Hematopoietic multipotent progenitor cell treated with erythropoietin and hydrocortisone succinate and interleukin-3 and kit ligand, for 15 days (in vitro differentiated cells): ENCODE data around the gene CCT4.
"Not testable (repeated sequence)": the region's sequence is repeated elsewhere in the genome, so short reads cannot be mapped to it uniquely, and the experiment has no call there.

Experiments used
- DNase-seq: peaks from one replicate; pipeline ENCODE4 v3.0.0-alpha.2; 2015; ENCODE audit warnings: low spot score

The CCT4 gene, protein sequence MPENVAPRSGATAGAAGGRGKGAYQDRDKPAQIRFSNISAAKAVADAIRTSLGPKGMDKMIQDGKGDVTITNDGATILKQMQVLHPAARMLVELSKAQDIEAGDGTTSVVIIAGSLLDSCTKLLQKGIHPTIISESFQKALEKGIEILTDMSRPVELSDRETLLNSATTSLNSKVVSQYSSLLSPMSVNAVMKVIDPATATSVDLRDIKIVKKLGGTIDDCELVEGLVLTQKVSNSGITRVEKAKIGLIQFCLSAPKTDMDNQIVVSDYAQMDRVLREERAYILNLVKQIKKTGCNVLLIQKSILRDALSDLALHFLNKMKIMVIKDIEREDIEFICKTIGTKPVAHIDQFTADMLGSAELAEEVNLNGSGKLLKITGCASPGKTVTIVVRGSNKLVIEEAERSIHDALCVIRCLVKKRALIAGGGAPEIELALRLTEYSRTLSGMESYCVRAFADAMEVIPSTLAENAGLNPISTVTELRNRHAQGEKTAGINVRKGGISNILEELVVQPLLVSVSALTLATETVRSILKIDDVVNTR

DNA sequence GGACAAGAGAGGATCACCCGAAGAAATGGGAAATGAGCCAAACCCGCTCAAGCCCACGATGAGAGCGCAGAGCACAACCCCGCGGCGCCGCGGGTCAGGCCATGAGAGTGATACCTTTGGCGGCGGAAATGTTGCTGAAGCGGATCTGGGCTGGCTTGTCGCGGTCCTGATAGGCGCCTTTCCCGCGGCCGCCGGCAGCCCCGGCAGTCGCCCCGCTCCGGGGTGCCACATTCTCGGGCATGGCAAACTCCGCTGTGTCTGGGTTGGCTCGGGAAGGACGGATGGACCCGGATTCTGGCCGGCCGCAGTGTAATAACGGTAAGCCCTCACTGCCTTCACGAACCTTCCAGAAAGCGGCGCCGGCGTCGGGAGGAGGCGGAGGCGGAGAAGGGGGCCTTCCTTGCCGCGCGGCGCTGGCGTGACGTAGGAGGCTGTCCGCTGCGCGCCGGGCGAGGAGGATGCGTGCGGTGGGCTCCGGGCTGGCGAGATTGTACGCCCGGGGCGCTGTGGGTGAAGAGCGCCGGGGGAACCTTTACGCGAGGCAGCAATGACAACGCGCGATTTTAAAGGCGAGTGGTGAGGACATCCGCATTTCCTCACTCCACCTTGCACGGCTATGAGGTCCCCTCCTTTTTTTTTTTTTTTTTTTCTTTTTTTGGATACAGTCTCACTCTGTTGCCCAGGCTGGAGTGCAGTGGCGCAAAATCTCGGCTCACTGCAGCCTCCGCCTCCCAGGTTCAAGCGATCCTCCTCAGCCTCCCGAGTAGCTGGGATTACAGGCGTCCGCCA lies at the start of gene CCT4:
Gene CCT4 (minus strand): TSS at position 390 of the 789 bp plus-strand sequence. CDS start 149 bp downstream, at position 241.
- peak; percentile 88 for DNase-seq

DNA sequence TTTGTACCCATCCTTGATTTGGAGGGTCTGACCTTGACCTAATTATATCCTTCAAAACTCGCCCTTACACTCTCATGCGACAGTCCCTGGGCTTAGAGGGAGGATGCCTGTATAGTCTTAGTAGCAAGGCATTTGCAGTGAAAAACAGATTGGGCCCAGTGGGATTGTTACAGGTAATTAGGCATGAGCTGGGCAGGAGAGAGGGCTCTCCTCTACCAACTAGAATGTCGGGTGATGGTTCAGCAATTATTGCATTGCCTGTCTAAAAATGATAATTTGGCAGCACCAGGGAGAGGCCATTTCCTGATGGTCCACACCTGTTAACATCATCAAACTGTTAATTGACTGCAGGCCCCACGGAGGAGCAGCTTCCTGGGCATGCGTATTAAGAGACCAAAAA lies 49.4 kb upstream of the CCT4 start:
- no peak for DNase-seq

DNA sequence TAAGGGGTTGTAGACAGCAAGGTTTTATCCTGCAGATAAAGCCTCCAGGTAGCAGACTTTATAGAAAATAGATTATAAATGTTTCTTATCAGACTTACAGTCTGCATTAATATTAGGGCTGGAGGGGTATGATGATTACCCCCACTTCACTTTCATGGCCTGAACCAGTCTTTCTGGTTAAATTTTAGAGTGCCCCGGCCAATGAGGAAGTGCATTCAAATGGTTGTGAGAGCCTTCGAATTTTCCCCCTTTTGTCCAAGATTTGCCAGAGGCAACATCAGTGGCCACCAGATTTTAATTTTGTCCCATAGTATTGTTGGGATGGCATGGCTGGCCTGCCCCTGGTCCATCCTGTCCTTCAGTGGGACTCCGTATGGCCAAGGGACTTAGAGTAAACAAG lies 48.6 kb upstream of the CCT4 start:
- DNase-seq, result no peak

DNA sequence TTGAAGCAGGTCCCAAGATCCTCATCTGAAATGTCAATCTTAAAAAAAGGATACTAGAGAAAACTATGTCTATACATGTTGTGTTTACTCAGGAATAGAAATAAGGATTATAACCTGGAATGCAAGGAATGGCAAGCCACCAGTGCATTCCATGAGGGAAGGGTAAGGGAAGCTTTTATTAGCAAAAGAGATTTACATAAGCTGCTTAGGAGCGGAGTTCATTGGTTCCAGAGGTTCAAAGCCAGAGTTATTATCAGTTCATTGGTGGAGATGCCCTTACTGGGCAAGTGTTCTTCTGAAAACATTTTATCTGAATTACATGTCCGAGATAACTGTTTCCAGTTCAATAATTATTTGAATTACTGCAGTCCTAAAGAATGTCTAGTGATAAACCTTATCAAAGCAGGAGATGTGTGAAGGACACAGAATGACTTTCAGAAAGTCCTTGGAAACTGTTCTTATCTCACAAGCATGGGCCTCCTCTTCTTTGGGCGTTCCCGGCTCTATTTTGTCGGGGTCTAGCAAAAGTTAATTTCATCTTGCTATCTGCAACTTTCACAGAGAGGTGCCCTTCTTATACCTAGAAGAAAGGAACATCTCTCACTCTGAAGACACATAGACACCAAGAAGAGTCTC lies 40.5 kb upstream of the CCT4 start:
- DNase-seq, result peak; percentile 30

DNA sequence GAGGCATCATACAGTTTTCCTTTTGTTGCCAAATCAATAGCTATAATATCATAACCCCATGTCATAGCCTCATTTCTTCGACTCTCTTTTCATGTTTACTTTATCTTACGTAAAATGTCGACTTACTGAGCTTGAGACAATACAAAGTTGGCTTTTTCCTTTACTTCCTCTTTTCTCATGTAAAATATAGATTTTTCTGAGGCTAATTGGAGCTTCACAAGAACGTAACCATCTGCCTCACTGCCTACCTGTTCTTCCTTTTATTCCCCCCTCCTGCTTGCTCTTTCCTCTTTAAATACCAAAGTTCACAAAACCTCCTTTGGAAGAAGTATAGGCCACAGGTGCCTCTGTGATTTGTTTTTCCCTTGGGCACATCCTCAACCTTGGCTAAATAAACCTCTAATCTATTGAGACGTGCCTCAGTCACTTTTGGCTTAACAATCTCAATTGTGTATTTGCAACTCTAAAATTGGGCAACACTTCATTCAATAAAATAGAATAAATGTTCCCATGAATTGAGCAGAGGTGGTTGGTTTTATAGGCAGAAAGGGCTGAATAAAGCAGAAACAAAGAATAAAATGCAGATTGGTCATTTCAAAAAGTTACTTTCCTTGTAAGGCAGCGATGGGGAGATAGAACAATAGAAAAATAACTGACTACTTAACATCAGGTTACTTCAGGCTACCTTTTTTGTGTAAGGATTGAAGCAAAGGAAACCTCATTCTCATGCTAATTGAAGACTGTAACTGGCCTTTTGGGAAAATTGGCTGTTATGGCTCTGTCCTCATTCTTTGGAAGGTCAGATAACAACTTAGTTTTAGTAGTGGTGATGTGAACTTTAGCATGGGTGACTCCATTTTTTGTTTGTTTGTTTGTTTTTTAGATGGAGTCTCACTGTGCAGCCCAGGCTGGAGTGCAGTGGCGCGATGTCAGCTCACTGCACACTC lies 38.3 kb upstream of the CCT4 start:
- no peak for DNase-seq

DNA sequence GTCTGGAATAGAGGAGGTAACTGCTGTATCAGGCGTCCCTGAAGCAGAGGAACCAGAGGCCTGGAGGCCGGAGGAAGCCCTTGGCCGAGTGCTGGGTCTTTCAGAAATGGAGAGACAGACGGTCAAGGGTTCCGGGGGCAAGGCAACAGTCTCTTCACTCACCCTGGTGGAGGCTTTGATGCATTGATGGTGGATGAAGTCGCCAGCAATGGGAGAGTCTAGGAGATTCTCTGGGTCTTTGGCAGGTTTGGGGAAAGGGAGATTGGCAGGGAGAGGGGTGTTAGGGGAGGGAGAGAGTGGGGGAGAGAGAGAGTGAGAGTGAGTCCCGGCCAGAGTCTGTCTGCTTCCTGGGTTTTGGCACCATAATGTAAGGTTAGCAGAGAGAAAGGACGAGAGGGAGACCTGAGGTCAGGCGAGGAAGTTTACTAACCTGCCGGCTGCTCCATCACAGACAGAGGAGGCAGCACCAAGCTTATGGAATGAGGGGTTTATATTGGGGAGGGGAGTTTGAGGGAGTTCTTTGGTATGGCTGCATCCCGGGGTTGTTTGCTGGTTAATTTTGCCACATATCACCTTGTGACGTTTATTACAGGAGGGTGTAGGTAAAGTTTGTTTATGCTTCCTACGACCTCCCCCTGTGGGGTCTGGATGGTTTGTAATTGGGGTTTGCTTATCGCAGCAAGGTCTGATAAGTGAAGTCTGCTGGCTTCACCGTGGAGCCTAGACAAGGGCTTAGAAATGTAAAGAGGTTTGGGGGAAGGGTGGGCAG lies 36.6 kb upstream of the CCT4 start:
- no peak for DNase-seq

DNA sequence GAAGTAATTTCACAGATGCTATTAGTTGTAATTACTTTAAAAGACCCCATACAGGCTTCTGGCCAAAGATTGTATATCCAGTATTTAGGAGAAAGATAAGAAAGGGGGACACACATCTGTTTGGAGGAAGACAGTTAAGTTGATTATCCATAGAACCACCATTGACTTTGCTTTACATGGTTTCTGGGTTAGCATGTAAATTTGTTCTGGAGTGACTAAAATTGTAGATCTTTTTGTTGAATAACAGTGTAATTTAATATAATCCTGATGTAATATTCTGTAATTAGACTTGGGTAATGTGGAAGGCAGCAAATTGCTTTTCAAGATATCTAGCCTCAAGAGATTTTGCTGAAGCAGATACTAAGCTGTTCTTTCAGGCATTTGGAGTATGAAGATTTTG lies 34.3 kb upstream of the CCT4 start:
- no peak for DNase-seq

DNA sequence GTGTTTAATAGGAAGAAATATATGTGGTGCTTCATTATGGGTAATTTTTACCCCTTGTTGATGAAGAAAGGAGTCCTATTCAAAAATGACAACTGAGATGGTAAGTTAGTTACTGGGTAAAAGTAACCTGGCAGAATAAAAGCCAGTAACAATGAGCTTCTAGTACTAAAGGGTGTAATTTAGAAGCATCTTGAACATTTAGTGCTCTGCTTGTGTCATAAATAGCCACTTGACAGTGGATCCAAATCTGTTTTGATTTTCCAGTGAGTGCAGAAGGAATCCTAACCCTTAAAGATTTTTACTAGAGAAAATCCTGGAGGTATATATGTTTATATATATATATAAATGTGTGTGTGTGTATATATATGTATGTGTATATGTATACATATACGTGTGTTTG lies 32.1 kb upstream of the CCT4 start:
- no peak for DNase-seq

DNA sequence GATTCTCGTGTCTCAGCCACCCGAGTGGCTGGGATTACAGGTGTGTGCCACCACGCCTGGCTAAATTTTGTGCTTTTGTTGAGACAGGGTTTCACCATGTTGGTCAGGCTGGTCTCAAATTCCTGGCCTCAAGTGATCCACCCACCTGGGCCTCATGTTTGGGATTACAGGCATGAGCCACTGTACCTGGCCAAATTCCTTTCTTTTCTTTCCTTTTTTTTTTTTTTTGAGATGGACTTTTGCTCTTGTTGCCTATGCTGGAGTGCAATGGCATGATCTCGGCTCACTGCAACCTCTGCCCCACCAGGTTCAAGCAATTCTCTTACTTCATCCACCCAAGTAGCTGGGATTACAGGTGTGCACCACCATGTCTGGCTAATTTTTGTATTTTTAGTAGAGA lies 26.3 kb upstream of the CCT4 start:
- not testable (repeated sequence) for DNase-seq

DNA sequence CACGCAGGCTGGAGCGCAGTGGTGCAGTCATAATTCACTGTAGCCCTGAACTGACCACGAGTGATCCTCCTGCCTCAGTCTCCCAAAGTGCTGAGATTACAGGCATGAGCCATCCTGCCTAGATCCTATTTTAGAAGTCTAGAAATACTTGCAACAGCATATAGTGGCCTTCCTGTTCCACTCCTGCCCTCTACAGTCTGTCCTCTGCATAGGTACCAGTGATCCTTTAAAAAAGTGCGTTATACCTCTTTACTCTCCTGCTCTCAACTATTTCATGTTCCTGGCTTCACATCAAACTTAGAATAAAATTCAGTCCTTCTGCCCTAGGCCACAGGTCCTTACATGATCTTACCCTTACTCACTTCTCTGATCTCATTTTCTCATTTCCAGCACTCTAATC lies 23.1 kb upstream of the CCT4 start:
- no peak for DNase-seq

DNA sequence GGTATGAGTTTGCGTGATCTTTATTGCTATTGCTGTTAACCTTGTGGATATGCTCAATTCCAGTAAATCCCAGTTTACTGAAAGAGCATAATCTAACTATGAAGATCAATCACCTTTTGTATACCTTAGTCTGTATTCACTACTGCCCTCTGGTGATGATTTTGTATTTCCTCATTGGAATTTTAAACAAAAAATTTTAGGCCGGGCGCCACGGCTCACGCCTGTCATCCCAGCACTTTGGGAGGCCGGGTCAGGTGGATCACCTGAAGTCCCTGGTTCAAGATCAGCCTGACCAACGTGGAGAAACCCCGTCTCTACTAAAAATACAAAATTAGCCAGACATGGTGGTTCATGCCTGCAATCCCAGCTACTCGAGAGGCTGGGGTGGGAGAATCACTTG lies 22.1 kb upstream of the CCT4 start:
- no peak for DNase-seq

DNA sequence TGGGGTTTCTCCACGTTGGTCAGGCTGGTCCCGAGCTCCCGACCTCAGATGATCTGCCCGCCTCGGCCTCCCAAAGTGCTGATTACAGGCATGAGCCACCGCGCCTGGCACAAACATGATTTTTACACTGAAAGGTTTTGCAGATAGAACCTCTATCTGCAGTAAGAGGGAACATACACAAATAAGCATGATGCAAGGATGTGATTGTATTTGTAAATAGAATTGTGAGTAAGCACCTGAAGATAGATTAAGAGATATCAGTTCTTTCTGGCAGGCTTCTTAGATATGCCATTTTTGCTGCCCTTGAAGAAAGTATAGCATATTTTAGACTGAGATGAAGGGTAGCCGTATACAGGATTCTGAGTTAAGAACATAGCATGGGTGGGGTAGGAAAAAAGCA lies 20.7 kb upstream of the CCT4 start:
- no peak for DNase-seq

DNA sequence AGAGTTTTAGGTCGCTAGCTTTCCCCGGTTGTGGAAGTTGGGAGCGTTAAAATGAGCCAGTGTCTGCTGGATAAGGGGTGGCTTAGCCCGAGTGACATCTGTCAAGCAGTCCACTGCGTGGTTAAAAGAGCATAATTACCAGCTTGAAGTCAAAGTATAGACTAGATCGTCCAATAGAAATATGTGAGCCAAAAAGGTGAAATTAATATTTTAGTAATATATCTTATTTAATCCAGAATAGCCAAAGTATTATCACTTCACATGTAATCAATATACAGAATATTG lies 17.7 kb upstream of the CCT4 start:
- no peak for DNase-seq

DNA sequence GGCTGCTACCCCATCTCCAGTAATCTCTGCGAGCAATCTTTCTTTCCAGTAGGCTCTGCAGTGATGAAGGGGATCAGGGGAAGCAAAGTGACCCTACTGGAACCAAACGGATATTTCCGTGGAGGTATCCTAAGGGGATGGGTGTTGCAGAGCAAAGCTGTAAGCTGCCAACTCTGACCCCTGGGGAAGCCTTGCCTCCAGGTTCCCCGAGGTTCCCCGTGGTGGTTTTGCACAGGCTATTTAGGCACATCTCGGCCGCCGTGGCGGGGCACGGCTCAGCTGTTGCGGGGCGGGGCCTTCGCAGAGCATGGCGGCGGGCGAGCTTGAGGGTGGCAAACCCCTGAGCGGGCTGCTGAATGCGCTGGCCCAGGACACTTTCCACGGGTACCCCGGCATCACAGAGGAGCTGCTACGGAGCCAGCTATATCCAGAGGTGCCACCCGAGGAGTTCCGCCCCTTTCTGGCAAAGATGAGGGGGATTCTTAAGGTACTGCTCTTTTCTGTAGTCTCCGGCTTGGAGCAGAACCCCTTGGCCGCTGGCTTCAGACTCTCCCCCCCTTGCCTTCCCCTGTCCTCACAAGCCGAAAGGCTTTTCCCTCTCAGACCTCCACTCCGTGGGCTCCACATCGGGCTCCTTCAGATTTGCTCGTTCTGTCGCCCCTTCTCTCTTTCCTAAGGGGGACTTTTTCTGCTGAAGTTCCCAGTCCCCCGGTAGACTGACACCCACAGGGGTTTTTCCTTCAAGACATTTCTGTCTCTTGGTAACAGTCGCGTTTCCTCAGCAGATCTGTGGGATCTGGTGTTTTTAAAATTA lies 17.1 kb upstream of the CCT4 start, which contains the start of gene COMMD1:
Gene COMMD1 (plus strand): TSS at position 303 of the 814 bp plus-strand sequence. CDS start 5 bp downstream, at position 308.
- peak; percentile 67 for DNase-seq

DNA sequence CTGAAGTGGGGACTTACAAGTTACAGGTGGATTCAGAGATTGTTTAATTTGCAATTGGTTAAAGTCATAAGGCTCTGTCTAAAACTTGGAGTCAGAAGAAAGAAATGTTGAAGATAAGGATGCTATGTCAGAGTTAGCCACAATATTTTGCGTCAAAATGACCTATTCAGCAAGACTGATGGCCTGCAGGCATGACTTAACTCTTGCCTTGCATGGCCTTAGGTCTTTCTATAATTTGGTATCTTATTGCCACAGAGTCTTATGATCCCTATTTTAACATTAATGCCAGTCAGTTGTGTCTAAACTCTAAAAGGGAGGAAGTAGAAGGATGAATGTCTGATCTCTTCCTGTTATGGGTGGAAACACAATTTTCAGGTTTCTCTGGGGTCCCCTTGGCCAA lies 11.8 kb upstream of the CCT4 start:
- DNase-seq, result no peak

DNA sequence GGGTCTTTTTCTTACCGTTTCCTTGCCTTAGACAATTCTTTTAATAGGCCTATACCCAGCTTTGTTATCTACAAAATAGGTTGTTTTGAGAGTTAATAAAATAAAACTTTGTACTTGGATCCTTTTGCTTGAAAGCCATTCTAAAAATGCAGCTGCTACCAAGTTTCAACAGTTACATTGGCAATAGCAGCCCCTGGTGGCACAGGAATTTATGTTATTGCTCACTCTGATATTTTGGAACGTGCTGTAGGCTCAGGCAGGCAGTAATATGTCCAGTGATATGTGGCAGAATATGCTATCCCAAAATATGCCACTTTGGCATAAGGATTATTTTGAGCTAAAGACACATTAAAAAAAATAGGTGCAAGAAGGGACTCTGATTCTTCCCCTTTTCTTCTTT lies 10.4 kb upstream of the CCT4 start:
- no peak for DNase-seq

DNA sequence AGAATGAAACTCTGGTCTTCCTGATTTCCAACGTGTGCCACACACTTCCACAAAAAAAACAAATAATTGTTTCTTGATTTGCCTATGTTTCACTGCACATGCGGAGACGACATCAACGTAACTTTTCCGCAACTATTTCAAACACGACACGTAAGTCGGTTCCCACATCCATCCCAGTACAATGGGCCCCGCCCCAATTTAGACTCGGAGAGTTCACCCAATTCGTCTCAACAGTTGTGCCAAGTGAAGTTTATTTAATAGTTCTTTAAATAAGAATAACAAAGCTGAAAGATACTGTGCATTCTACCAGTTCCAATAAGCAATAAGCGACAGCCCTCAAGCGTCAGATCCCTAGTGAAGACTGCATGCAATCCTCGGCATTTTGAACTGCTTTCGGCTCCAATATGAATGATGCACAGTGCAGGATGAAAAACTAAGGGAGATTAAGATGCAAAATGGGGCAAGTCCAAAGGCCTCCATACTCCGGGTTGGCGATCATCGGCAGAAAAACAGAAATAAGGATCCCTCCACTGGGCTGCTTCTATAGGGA lies 664 bp downstream of the CCT4 start:
- no peak for DNase-seq

DNA sequence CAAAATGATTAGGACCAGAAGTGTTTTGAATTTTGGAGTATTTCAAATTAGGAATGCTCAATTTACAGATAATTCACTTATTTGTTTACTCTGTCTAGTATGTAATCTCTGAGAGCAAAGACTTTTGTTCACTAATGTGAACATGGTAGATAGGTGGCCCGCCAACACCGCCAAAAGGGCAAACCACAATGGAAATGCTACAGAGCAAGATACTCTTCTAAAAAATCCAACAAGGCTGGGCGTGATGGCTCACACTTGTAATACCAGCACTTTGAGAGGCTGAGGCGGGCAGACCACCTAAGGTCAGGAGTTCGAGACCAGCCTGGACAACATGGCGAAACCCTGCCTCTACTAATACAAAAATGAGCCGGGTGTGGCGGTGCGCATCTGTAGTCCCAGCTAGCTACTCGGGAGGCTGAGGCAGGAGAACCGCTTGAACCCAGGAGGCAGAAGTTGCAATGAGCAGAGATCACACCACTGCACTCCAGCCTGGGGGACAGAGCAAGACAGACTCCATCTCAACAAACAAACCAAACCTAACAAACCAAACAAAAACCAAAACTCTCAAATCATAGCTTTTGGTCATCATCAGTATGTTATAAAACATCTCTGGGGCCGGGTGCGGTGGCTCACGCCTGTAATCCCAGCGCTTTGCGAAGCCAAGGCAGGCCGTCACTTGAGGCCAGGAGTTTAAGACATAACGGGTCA lies 2.4 kb downstream of the CCT4 start:
- DNase-seq, result no peak

DNA sequence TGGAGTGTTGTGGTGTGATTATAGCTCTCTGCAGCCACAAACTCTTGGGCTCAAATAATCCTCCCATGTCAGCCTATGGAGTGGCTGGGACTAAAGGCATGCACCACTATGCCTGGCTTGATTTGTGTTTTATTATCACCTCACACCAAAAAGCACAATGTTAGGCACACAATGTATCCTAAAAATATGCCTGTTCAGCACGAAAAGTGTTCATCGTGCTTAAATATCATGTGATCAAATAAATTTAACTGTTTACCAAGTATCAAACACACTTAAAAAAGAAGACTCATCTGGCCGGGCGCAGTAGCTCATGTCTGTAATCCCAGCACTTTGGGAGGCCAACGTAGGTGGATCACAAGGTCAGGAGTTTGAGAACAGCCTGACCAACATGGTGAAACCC lies 5.6 kb downstream of the CCT4 start:
- no peak for DNase-seq
